Activated CD4-positive, alpha-beta T cell treated with anti-CD3 and anti-CD28 coated beads, Interleukin-2, amount 50 U/mL, for 48 hours (primary cell): Measurements from ENCODE around the gene FGF3.

Experiments used
- DNase-seq, 2 experiments: peaks; one replicate each; pipeline ENCODE4 v3.0.0-alpha.2; 2020

The FGF3 gene

GRCh38 chr11:69843529-69843921 lies 24.3 kb upstream of the FGF3 start:
- DNase-seq = no peak

- DNase-seq = no peak
These were observed 23.7 kb upstream of the FGF3 start for GRCh38 chr11:69842746-69843528.

GRCh38 chr11:69841859-69842698 lies 22.9 kb upstream of the FGF3 start:
- DNase-seq = peak; percentile 29 to 40

- no peak for DNase-seq
These were observed 22.1 kb upstream of the FGF3 start for GRCh38 chr11:69841170-69841858.

- no peak for DNase-seq
These were observed 21.4 kb upstream of the FGF3 start for GRCh38 chr11:69840371-69841169.

- DNase-seq = no peak
These were observed 20.3 kb upstream of the FGF3 start for GRCh38 chr11:69839516-69839915.

GRCh38 chr11:69837791-69838190 lies 18.6 kb upstream of the FGF3 start:
- no peak for DNase-seq

GRCh38 chr11:69836401-69836800 lies 17.2 kb upstream of the FGF3 start:
- DNase-seq = no peak

- DNase-seq = peak; percentile 17 to 32
These were observed 15.9 kb upstream of the FGF3 start for GRCh38 chr11:69834811-69835800.

- DNase-seq = no peak
These were observed 15.0 kb upstream of the FGF3 start for GRCh38 chr11:69834251-69834650.

- no peak for DNase-seq
These were observed 13.6 kb upstream of the FGF3 start for GRCh38 chr11:69832561-69833413.

- no peak for DNase-seq
These were observed 12.8 kb upstream of the FGF3 start for GRCh38 chr11:69831985-69832384.

- no peak for DNase-seq
These were observed 10.9 kb upstream of the FGF3 start for GRCh38 chr11:69830086-69830485.

- DNase-seq = no peak
These were observed 9.7 kb upstream of the FGF3 start for GRCh38 chr11:69828971-69829344.

GRCh38 chr11:69828276-69828970 lies 9.2 kb upstream of the FGF3 start:
- no peak for DNase-seq

- DNase-seq = no peak
These were observed 7.6 kb upstream of the FGF3 start for GRCh38 chr11:69826773-69827172.

- DNase-seq = no peak
These were observed 6.7 kb upstream of the FGF3 start for GRCh38 chr11:69825941-69826340.

GRCh38 chr11:69825037-69825834 lies 6.0 kb upstream of the FGF3 start:
- DNase-seq = no peak
